PC-9 (cell line): Measurements from ENCODE around the gene PTPN6. TPM values are rescaled to one million over a fixed set of nuclear protein-coding genes. Genes with fewer than 3 reads are reported as not detected.

Source experiments
- BruUV-seq: library from RNA; stranded (reverse); fragments of 400-500 nt; replicated peaks from 2 replicates; lab custom pipeline; 2021; lab: Mats Ljungman, UMichigan
- CTCF ChIA-PET: fragments of 300-600 bp; sonication (Branson Sonifier 250); formaldehyde crosslinking; loops from one replicate; lab custom pipeline; 2022; ENCODE audit warnings: antibody characterized with exemption; lab: Charles Lee
- POLR2A ChIA-PET: fragments of 300-600 bp; sonication (Branson Sonifier 250); formaldehyde crosslinking; loops from one replicate; lab custom pipeline; 2022; ENCODE audit warnings: antibody characterized with exemption; ENCODE audit not compliant: unreplicated experiment; lab: Charles Lee
- DNase-seq, 2 experiments: peaks; one replicate each; pipeline versions ENCODE4 v3.0.0 to v3.0.0-alpha.2; 2015 to 2022; ENCODE audit warnings: mixed read lengths in 1 of 2
- H2AFZ ChIP-seq: fragments of 200-600 bp; sonication (generic); 2 replicates; pipeline ENCODE4 v1.8.1; 2017; ENCODE audit warnings: antibody characterized with exemption
- H3F3A ChIP-seq: fragments of 200-600 bp; sonication (generic); 2 replicates; pipeline ENCODE4 v1.8.1; 2017; ENCODE audit warnings: antibody characterized with exemption, mild to moderate bottlenecking, low read depth; ENCODE audit not compliant: insufficient read depth
- H3K27ac ChIP-seq: fragments of 200-600 bp; sonication (generic); 2 replicates; pipeline ENCODE4 v1.6.1; 2016; ENCODE audit warnings: mixed run types
- H3K27me3 ChIP-seq: fragments of 200-600 bp; sonication (generic); 2 replicates; pipeline ENCODE4 v1.6.1; 2016; ENCODE audit warnings: low read depth, mixed run types; ENCODE audit not compliant: insufficient read depth
- H3K36me3 ChIP-seq: fragments of 200-600 bp; sonication (generic); 2 replicates; pipeline ENCODE4 v1.6.1; 2016; ENCODE audit warnings: low read depth, mixed run types
- H3K4me1 ChIP-seq: fragments of 200-600 bp; sonication (generic); replicated peaks from 2 replicates; pipeline ENCODE4 v1.6.1; 2016; ENCODE audit warnings: mixed run types; ENCODE audit not compliant: insufficient read depth
- H3K4me2 ChIP-seq: fragments of 200-600 bp; sonication (generic); 2 replicates; pipeline ENCODE4 v1.6.1; 2017; ENCODE audit warnings: mixed run types
- H3K4me3 ChIP-seq: fragments of 200-600 bp; sonication (generic); 2 replicates; pipeline ENCODE4 v1.6.1; 2016; ENCODE audit warnings: mixed run types
- H3K79me2 ChIP-seq: fragments of 200-600 bp; sonication (generic); 2 replicates; pipeline ENCODE4 v1.6.1; 2017; ENCODE audit warnings: low read depth, mixed run types
- H3K9me2 ChIP-seq: fragments of 200-600 bp; sonication (generic); 2 replicates; pipeline ENCODE4 v1.8.1; 2017; ENCODE audit warnings: mild to moderate bottlenecking; ENCODE audit not compliant: insufficient read depth
- H3K9me3 ChIP-seq: fragments of 200-600 bp; sonication (generic); 2 replicates; pipeline ENCODE4 v1.8.1; 2016; ENCODE audit warnings: low read depth; ENCODE audit not compliant: insufficient read depth
- H4K20me1 ChIP-seq: fragments of 200-600 bp; sonication (generic); 2 replicates; pipeline ENCODE4 v1.8.1; 2017; ENCODE audit not compliant: insufficient read depth
- EZH2 ChIP-seq: fragments of 200-600 bp; sonication (generic); IDR thresholded peaks from 2 replicates; pipeline ENCODE4 v1.8.0; 2017; ENCODE audit warnings: antibody characterized with exemption, low read depth
- intact Hi-C: fragments of 100-400 bp; cut with micrococcal nuclease; formaldehyde crosslinking; loops from one replicate; pipeline ENCODE4 v1.10.0; 2022; ENCODE audit not compliant: unreplicated experiment
- total RNA-seq: library from RNA; stranded (reverse); gene quantifications from 2 replicates; pipeline ENCODE4 v1.2.3, GENCODE V29; 2021
- TF ChIP-seq, protein P1 (sequence below): fragments of 200-600 bp; sonication (generic); conservative IDR thresholded peaks from 2 replicates; pipeline ENCODE4 v1.6.1; 2017; ENCODE audit warnings: mixed run types, antibody characterized with exemption, mild to moderate bottlenecking, moderate library complexity

PTPN6 gene
- total RNA-seq, 1 experiment from 2014 or later, result 92.7 TPM

DNA sequence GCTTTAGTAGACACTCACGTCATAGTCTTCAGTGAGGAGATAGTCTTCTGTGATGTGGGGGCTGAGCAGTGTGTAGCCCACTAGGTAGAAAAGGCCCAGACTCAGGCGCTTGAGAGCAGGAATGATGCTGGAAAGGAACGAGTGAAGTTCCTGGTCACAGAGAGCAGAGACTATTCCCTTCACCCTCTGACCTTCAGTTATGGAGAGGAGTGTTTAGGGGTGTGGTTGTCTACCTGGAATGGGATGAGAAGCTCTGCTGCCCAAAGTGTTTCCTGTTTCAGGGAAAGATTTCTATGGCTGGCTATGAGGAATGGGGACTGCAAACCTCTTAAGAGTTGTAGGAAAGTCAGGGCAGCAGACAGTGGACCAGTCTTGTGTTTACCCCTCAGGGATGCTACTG, 28.3 kb downstream of the PTPN6 start:
- POLR2A ChIA-PET, result no interaction called here

DNA sequence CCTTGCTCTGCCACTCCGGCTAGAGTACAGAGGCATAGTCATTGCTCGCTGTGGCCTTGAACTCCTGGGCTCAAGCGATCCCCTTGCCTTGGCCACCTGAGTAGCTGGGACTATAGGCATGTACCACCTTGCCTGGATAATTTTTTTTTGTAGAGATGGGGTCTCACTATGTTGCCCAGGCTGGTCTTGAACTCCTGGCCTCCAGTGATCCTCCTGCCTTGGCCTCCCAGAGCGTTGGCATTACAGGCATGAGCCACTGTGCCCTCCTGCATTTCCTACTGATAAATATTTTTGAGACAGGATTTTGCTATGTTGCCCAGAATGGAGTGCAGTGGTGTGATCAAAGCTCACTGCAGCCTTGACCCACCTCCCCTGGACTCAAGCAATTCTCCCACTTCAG, 28.9 kb downstream of the PTPN6 start:
- CTCF ChIA-PET, result no interaction called here
- BruUV-seq, result no TSS peak
- H3K9me2 ChIP-seq, result no peaks in the 10 kb centered on the region
- no peak overlapping the region for H3K4me3 ChIP-seq
- no peak overlapping the region for H3K4me2 ChIP-seq
- POLR2A ChIA-PET, result interaction anchor here (0.6 kb wide), 1 partner anchor 34 kb away, joined by 5 read pairs; no protein-coding TSS in a partner anchor
- peaks cover 68% of the 10 kb centered on the region for H3F3A ChIP-seq
- H3K4me1 ChIP-seq, result peaks cover 9% of the 10 kb centered on the region
- H3K36me3 ChIP-seq, result peaks cover 33% of the 10 kb centered on the region
- no peaks in the 10 kb centered on the region for H3K79me2 ChIP-seq
- H3K9me3 ChIP-seq, result no peaks in the 10 kb centered on the region
- intact Hi-C loops, result no loop called here
- H2AFZ ChIP-seq, result no peak overlapping the region
- H3K27me3 ChIP-seq, result no peaks in the 10 kb centered on the region
- H4K20me1 ChIP-seq, result no peaks in the 10 kb centered on the region
- TF ChIP-seq, protein P1, sequence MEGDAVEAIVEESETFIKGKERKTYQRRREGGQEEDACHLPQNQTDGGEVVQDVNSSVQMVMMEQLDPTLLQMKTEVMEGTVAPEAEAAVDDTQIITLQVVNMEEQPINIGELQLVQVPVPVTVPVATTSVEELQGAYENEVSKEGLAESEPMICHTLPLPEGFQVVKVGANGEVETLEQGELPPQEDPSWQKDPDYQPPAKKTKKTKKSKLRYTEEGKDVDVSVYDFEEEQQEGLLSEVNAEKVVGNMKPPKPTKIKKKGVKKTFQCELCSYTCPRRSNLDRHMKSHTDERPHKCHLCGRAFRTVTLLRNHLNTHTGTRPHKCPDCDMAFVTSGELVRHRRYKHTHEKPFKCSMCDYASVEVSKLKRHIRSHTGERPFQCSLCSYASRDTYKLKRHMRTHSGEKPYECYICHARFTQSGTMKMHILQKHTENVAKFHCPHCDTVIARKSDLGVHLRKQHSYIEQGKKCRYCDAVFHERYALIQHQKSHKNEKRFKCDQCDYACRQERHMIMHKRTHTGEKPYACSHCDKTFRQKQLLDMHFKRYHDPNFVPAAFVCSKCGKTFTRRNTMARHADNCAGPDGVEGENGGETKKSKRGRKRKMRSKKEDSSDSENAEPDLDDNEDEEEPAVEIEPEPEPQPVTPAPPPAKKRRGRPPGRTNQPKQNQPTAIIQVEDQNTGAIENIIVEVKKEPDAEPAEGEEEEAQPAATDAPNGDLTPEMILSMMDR, result no peak
- no peak for TF ChIP-seq EZH2
- no peak overlapping the region for H3K27ac ChIP-seq
- DNase-seq, result no peak

More for the DNA sequence above, 28.3 kb downstream of the PTPN6 start:
- Histone ChIP-seq H3F3A (peaks cover 74% of the 10 kb centered on the region), H3K27me3 (no peaks in the 10 kb centered on the region), H3K9me2 (no peaks in the 10 kb centered on the region), H3K4me1 (peaks cover 13% of the 10 kb centered on the region), H3K4me2 (no peak overlapping the region), H3K9me3 (no peaks in the 10 kb centered on the region), H2AFZ (no peak overlapping the region), H4K20me1 (no peaks in the 10 kb centered on the region), H3K4me3 (no peak overlapping the region), H3K27ac (no peak overlapping the region), H3K36me3 (peaks cover 39% of the 10 kb centered on the region), H3K79me2 (no peaks in the 10 kb centered on the region)
- CTCF ChIA-PET, result no interaction called here
- no peak for TF ChIP-seq EZH2
- TF ChIP-seq, protein P1, result no peak
- BruUV-seq, result no TSS peak
- DNase-seq, result no peak
- intact Hi-C loops, result no loop called here

DNA sequence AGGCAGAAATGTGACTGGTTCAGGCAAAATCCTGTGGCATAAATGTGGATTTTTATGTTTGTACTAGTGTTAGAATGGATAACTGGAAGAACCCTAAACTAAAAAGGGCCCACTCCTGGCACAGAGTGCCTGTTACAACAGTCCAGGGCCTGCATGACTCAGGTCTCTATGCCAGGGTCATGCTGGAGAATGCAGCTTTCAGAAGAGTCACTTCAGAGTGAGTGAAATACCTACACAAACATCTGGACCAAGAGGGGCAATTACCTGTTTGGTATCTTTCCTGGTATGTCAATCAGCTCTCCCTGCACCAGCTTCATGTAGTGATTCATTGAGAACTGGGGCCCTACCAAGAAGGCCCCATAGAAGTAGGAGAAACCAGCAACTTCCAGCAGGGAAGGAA, 29.6 kb downstream of the PTPN6 start:
- intact Hi-C loops, result no loop called here

More for the DNA sequence above, 29.6 kb downstream of the PTPN6 start:
- Histone ChIP-seq H3K79me2 (no peaks in the 10 kb centered on the region), H4K20me1 (no peaks in the 10 kb centered on the region), H3K9me2 (no peaks in the 10 kb centered on the region), H3K4me3 (no peak overlapping the region), H3F3A (peaks cover 61% of the 10 kb centered on the region), H3K36me3 (peaks cover 26% of the 10 kb centered on the region), H3K4me2 (no peak overlapping the region), H2AFZ (no peak overlapping the region), H3K27me3 (no peaks in the 10 kb centered on the region), H3K4me1 (peaks cover 2% of the 10 kb centered on the region), H3K27ac (no peak overlapping the region), H3K9me3 (no peaks in the 10 kb centered on the region)
- DNase-seq, result no peak
- TF ChIP-seq, protein P1, result no peak
- no peak for TF ChIP-seq EZH2
- POLR2A ChIA-PET, result interaction anchor here (0.7 kb wide), 1 partner anchor 221 kb away, joined by 3 read pairs; no protein-coding TSS in a partner anchor
- CTCF ChIA-PET, result no interaction called here
- no TSS peak for BruUV-seq
